Hair follicle dermal papilla cell (primary cell): ENCODE measurements around the gene FMC1. TPM values are rescaled to one million over a fixed set of nuclear protein-coding genes. Genes with fewer than 3 reads are reported as not detected.

Experiments
- small RNA-seq: library from RNA; depleted of rRNA; stranded (forward); fragments of <200 nt; gene quantifications from one replicate; pipeline ENCODE3, GENCODE V24; 2012
- total RNA-seq: library from RNA; depleted of rRNA; stranded (reverse); fragments of >200 nt; gene quantifications from 2 replicates; pipeline ENCODE4 v1.2.3, GENCODE V29; 2012

Gene FMC1
- total RNA-seq = 4.6 and 5.4 TPM in 2 replicates

GRCh38 chr7:139341058-139341775, at the start of gene FMC1:
Gene FMC1 (plus strand): TSS chr7:139341337. CDS start chr7:139341385, 48 bp downstream.

GRCh38 chr7:139359366-139360209, 18.5 kb downstream of the FMC1 start, which contains the start of gene LUC7L2:
Gene LUC7L2 (plus strand): TSS chr7:139359894. CDS start chr7:139360262, 368 bp downstream.

Small RNAs within 50 kb of the gene (small RNA-seq; reads per million reads assigned to genes)
- not detected for gene RNU6-206P

Other genes with a start within 250 kb of the FMC1 start
- gene ZC3HAV1, start 231.6 kb upstream of the FMC1 start, total RNA-seq = 57.6 and 68.2 TPM in 2 replicates
- 5.5 and 7.0 TPM in 2 replicates for gene UBN2, start 110.1 kb upstream of the FMC1 start, total RNA-seq
- gene LUC7L2, start 18.6 kb downstream of the FMC1 start, total RNA-seq = 45.8 and 58.3 TPM in 2 replicates
- not detected in 2 replicates for gene KLRG2, start 142.3 kb downstream of the FMC1 start, total RNA-seq
- gene CLEC2L, start 182.3 kb downstream of the FMC1 start, total RNA-seq = not detected in 2 replicates